DND-41 (cell line): Measurements from ENCODE around the gene SLC8A2.

Source experiments
- ATAC-seq: fragments of 200-7000 bp; cut with Tn5 transposase; 3 replicates; pipeline ENCODE4 v1.9.1; 2021; ENCODE audit warnings: low read depth; ENCODE audit not compliant: insufficient read depth
- DNase-seq: peaks from one replicate; pipeline ENCODE4 v3.0.0-alpha.2; 2020
- H2AFZ ChIP-seq: 2 replicates; pipeline ENCODE4 v1.6.0; 2012; ENCODE audit warnings: low read depth, low read length
- H3K27ac ChIP-seq: 2 replicates; pipeline ENCODE4 v1.5.1; 2012; ENCODE audit warnings: low read length, inconsistent platforms
- H3K27me3 ChIP-seq: fragments of 200-600 bp; sonication (generic); 2 replicates; pipeline ENCODE4 v1.6.0; 2012; ENCODE audit warnings: low read length, mild to moderate bottlenecking, inconsistent platforms; ENCODE audit not compliant: insufficient read depth, poor library complexity
- H3K36me3 ChIP-seq: 2 replicates; pipeline ENCODE4 v1.5.1; 2012; ENCODE audit warnings: low read length, inconsistent platforms; ENCODE audit not compliant: insufficient read depth
- H3K4me1 ChIP-seq: 2 replicates; pipeline ENCODE4 v1.5.1; 2012; ENCODE audit warnings: mild to moderate bottlenecking, low read length; ENCODE audit not compliant: insufficient read depth
- H3K4me2 ChIP-seq: 2 replicates; pipeline ENCODE4 v1.6.0; 2012; ENCODE audit warnings: mild to moderate bottlenecking, moderate library complexity, low read length, inconsistent platforms; ENCODE audit not compliant: insufficient read depth
- H3K4me3 ChIP-seq, 2 experiments: fragments of 200-600 bp in 1 of 2; shearing (Covaris generic) in 1 of 2; 2 replicates each; pipeline ENCODE4 v1.5.1; 2012 to 2016; ENCODE audit warnings: inconsistent platforms in 2 of 2, low read length in 2 of 2, mild to moderate bottlenecking in 2 of 2, low read depth in 1 of 2, moderate library complexity in 1 of 2
- H3K79me2 ChIP-seq: 2 replicates; pipeline ENCODE4 v1.6.0; 2012; ENCODE audit warnings: low read length, inconsistent platforms; ENCODE audit not compliant: insufficient read depth
- H3K9ac ChIP-seq: 2 replicates; pipeline ENCODE4 v1.6.0; 2012; ENCODE audit warnings: low read depth, mild to moderate bottlenecking, inconsistent platforms, low read length, moderate library complexity
- H3K9me3 ChIP-seq: 2 replicates; pipeline ENCODE4 v1.5.1; 2012; ENCODE audit warnings: low read length, moderate library complexity, mild to moderate bottlenecking, inconsistent platforms; ENCODE audit not compliant: insufficient read depth, severe bottlenecking
- H4K20me1 ChIP-seq: 2 replicates; pipeline ENCODE4 v1.6.0; 2012; ENCODE audit warnings: low read length; ENCODE audit not compliant: insufficient read depth
- CTCF ChIP-seq: IDR thresholded peaks from 2 replicates; pipeline ENCODE4 v1.5.1; 2012; ENCODE audit warnings: borderline replicate concordance, low read length, moderate library complexity, mild to moderate bottlenecking; ENCODE audit not compliant: poor library complexity, severe bottlenecking; ENCODE audit errors: extremely low read depth
- EZH2 ChIP-seq: IDR thresholded peaks from 3 replicates; pipeline ENCODE4 v1.6.1; 2012; ENCODE audit warnings: borderline replicate concordance, low read depth, mild to moderate bottlenecking, moderate library complexity, low read length, inconsistent platforms; ENCODE audit not compliant: severe bottlenecking

SLC8A2 gene

GRCh38 chr19:47490031-47490430 lies 18.3 kb upstream of the SLC8A2 start:
- ATAC-seq (no peak), DNase-seq (no peak)
- no peak overlapping the region for H2AFZ ChIP-seq
- no peak overlapping the region for H3K9ac ChIP-seq
- no peak overlapping the region for H3K4me3 ChIP-seq
- no peaks in the 10 kb centered on the region for H3K9me3 ChIP-seq
- H4K20me1 ChIP-seq, result peaks cover 17% of the 10 kb centered on the region; the same call in 1 of the 2 replicates
- H3K27ac ChIP-seq, result no peak overlapping the region
- no peaks in the 10 kb centered on the region for H3K27me3 ChIP-seq
- TF ChIP-seq EZH2 (no peak), CTCF (no peak)
- peaks cover 2% of the 10 kb centered on the region; the same call in 1 of the 2 replicates for H3K79me2 ChIP-seq
- H3K4me2 ChIP-seq, result no peak overlapping the region
- peaks cover 70% of the 10 kb centered on the region for H3K36me3 ChIP-seq
- peaks cover 17% of the 10 kb centered on the region for H3K4me1 ChIP-seq

- no peak overlapping the region for H3K27ac ChIP-seq
- peaks cover 23% of the 10 kb centered on the region for H3K4me1 ChIP-seq
- H3K27me3 ChIP-seq, result no peaks in the 10 kb centered on the region
- DNase-seq (no peak), ATAC-seq (no peak)
- no peaks in the 10 kb centered on the region for H3K9me3 ChIP-seq
- H3K36me3 ChIP-seq, result peaks cover 69% of the 10 kb centered on the region
- no peak overlapping the region for H3K4me2 ChIP-seq
- no peak overlapping the region for H2AFZ ChIP-seq
- H3K4me3 ChIP-seq, result no peak overlapping the region
- no peak for TF ChIP-seq EZH2
- no peak for TF ChIP-seq CTCF
- peaks cover 17% of the 10 kb centered on the region; the same call in 1 of the 2 replicates for H4K20me1 ChIP-seq
- H3K79me2 ChIP-seq, result peaks cover 7% of the 10 kb centered on the region; the same call in 1 of the 2 replicates
- no peak overlapping the region for H3K9ac ChIP-seq
Observed at GRCh38 chr19:47489072-47489914, 17.6 kb upstream of the SLC8A2 start.

GRCh38 chr19:47487551-47488515 lies 16.1 kb upstream of the SLC8A2 start:
- H3K4me1 ChIP-seq, result peaks cover 32% of the 10 kb centered on the region
- peaks cover 12% of the 10 kb centered on the region; the same call in 1 of the 2 replicates for H4K20me1 ChIP-seq
- peak; percentile 65 for DNase-seq
- ATAC-seq, result peak; percentile 43
- H3K27ac ChIP-seq, result no peak overlapping the region
- no peak overlapping the region for H3K9ac ChIP-seq
- H3K79me2 ChIP-seq, result peaks cover 7% of the 10 kb centered on the region; the same call in 1 of the 2 replicates
- no peak overlapping the region for H2AFZ ChIP-seq
- H3K4me3 ChIP-seq, result no peak overlapping the region
- H3K4me2 ChIP-seq, result no peak overlapping the region
- no peaks in the 10 kb centered on the region for H3K9me3 ChIP-seq
- no peaks in the 10 kb centered on the region for H3K27me3 ChIP-seq
- peaks cover 57% of the 10 kb centered on the region for H3K36me3 ChIP-seq
- TF ChIP-seq CTCF, result no peak
- no peak for TF ChIP-seq EZH2
